Measurements from ENCODE around the gene CA4. TPM values are rescaled to one million over a fixed set of nuclear protein-coding genes. Genes with fewer than 3 reads are reported as not detected.
A peak's percentile ranks its signal among the peaks of the same experiment; 100 is the strongest.

CA4 gene
- total and polyA plus RNA-seq, 9 of the 15 experiments (the other 6 are each of a cell fraction or from before 2014, with no cell fraction given): 0.13 TPM; not detected in 7

GRCh38 chr17:60127068-60128064 is 22.4 kb upstream of the CA4 start:
- WGBS (ENCODE audit: insufficient coverage, low coverage, missing lambda C conversion rate): 13% methylated on average over 14 of the region's 14 CpGs
- Histone ChIP-seq H3K79me2 (ENCODE audit: control insufficient read depth, insufficient read depth, low read length) (no peaks in the 10 kb centered on the region), H2AFZ (ENCODE audit: low read depth, low read length) (peak overlapping the region; percentile 51; the same call in 1 of the 2 replicates), H4K20me1 (replicated peaks; ENCODE audit: control insufficient read depth, insufficient read depth, low read length) (no peaks in the 10 kb centered on the region), H3K9me3 (replicated peaks; ENCODE audit: control insufficient read depth, insufficient read depth, low read depth, low read length) (no peaks in the 10 kb centered on the region), H3K4me3 (no peak overlapping the region), H3K27ac (ENCODE audit: extremely low read depth, low read depth, low read length) (no peak overlapping the region), H3K9ac (ENCODE audit: insufficient read depth in 1 of 2, low read depth in 2 of 2, low read length in 2 of 2) (peak overlapping the region in 1 of 2 experiments; percentile 64; a peak in 1 of 4 replicates), H3K27me3 (ENCODE audit: control insufficient read depth in 2 of 2, insufficient read depth in 2 of 2, low read length in 2 of 2) (no peaks in the 10 kb centered on the region), H3K36me3 (ENCODE audit: control insufficient read depth, insufficient read depth, low read length) (peaks cover 2% of the 10 kb centered on the region; the same call in 1 of the 3 replicates), H3K4me1 (replicated peaks in 1 of 2; ENCODE audit: control insufficient read depth in 2 of 2, insufficient read depth in 2 of 2, low read length in 2 of 2) (peaks cover 5 to 6% of the 10 kb centered on the region in 2 experiments; a peak in 3 of 5 replicates), H3K9me1 (ENCODE audit: control insufficient read depth, insufficient read depth, low read length) (no peaks in the 10 kb centered on the region), H3K4me2 (ENCODE audit: insufficient read depth, low read length) (no peak overlapping the region)
- in situ Hi-C loops (cut with MboI): no loop called here
- no TSS peak for BruUV-seq (replicated peaks)
- CTCF ChIA-PET (ENCODE audit: low intra/inter-chr PET ratio): no interaction called here
- ATAC-seq (no peak; the same call in 2 of the 3 replicates), DNase-seq (ENCODE audit: extremely low read depth in 1 of 4, low spot score in 3 of 4) (no peak), FAIRE-seq (no peak)
- POLR2A ChIA-PET: no interaction called here
- intact Hi-C loops (cut with micrococcal nuclease): no loop called here
- TF ChIP-seq CHD7 (IDR thresholded peaks at IDR 0.05; ENCODE audit: low read depth, low read length) (no peak), HDAC3 (IDR thresholded peaks at IDR 0.05; ENCODE audit: borderline replicate concordance, partially characterized antibody) (no peak), DNMT1 (IDR thresholded peaks at IDR 0.05) (no peak), BHLHE40 (IDR thresholded peaks at IDR 0.05; ENCODE audit: low read length) (peak; percentile 58; the same call in 1 of the 2 replicates), ZFP36 (IDR thresholded peaks at IDR 0.05; ENCODE audit: low read depth, low read length, partially characterized antibody) (peak; percentile 31), RAD51 (IDR thresholded peaks at IDR 0.05; ENCODE audit: borderline replicate concordance, low read depth) (no peak), ZNF830 (CRISPR knock-in tag; IDR thresholded peaks at IDR 0.05) (no peak)
